GM10266 (cell line): Measurements from ENCODE around the gene LDLRAD4.

Source experiments
- DNase-seq: peaks from one replicate; pipeline ENCODE4 v3.0.0; 2012; ENCODE audit errors: extremely low spot score
- TF ChIP-seq, protein P1 (sequence below): IDR thresholded peaks from 2 replicates; pipeline ENCODE4 v1.5.1; 2012; ENCODE audit warnings: mild to moderate bottlenecking, low read depth; ENCODE audit not compliant: control insufficient read depth, insufficient read depth; ENCODE audit errors: missing control alignments

LDLRAD4 gene

DNA sequence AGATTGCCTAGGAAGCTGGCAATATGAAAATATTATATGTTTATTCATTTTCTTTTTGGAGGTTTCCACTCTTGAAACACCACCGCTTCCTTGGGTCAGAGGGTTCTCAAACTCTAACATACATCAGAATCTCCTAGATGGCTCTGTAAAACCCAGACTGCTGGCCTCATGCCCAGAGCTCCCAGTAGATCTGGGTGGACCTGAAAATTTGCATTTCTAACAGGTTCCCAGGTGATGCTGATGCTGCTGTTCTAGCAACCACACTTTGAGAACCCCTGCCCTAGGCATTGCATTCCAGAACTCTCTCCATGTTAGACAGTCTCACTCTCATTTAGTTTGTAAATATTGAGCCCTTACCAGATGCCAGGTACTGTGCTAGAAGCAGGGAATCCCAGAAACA lies 368.4 kb downstream of the LDLRAD4 start:
- TF ChIP-seq, protein P1, sequence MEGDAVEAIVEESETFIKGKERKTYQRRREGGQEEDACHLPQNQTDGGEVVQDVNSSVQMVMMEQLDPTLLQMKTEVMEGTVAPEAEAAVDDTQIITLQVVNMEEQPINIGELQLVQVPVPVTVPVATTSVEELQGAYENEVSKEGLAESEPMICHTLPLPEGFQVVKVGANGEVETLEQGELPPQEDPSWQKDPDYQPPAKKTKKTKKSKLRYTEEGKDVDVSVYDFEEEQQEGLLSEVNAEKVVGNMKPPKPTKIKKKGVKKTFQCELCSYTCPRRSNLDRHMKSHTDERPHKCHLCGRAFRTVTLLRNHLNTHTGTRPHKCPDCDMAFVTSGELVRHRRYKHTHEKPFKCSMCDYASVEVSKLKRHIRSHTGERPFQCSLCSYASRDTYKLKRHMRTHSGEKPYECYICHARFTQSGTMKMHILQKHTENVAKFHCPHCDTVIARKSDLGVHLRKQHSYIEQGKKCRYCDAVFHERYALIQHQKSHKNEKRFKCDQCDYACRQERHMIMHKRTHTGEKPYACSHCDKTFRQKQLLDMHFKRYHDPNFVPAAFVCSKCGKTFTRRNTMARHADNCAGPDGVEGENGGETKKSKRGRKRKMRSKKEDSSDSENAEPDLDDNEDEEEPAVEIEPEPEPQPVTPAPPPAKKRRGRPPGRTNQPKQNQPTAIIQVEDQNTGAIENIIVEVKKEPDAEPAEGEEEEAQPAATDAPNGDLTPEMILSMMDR, result no peak

DNA sequence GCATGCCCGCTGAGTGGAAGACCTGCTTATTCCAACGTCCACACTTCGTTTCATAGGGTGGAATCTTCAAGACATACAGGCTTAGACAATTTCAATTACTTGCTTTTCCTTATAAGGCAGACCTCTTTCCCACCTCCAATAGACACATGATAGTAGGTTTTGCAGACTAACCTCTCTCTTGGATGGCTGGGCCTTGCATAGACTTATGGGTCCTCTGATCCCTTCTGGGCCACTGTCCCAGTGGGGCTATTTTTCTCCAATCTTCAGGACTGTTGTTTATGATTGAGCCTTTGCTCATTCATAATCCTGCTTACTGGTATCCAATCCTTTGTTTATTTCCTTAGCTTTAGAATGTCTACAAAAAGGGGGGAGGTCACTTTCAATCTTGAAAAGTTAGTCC lies 368.9 kb downstream of the LDLRAD4 start:
- TF ChIP-seq, protein P1, result no peak
- no peak for DNase-seq

More for the DNA sequence above, 368.4 kb downstream of the LDLRAD4 start:
- no peak for DNase-seq

DNA sequence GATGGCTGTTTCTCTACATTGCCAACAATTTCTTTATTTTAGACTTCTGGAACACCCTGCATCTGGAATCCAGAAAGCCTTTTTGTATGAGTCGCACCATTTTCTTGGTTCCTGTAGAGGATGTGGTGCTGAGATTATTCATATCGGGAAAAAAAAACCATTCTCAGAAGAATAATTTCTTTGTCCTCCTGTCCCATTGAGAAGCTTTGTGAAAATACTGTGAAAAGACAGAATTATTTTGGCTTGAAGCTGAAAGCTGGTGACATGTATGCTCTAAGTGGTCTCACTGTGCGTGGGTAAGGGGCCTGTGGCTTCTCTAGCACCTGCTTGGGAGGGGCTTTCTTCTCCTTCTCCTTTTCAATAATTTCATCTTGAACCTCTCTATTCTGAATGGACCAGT lies 369.4 kb downstream of the LDLRAD4 start:
- TF ChIP-seq, protein P1, result no peak

DNA sequence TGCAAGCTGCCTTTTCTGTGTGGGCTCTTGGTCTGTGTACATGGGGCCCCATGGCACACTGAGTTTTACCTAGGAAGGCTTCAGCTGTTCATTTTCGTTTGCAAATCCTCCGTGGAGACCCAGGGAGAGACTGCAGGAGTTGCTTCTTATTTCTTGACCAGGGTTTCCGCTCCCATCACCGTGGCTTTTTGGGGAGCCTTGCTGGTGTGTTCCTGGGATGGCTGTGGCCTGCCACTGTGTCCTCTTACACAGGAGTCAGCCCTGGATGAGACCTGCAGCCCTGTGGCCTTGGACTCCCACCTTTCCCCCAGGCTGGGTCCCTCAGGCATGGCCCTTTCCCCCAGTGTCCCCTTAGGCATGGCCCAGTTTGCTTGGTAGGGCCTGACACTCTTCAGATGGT lies 370.8 kb downstream of the LDLRAD4 start:
- DNase-seq, result no peak
- TF ChIP-seq, protein P1, result no peak

More for the DNA sequence above, 369.4 kb downstream of the LDLRAD4 start:
- no peak for DNase-seq

DNA sequence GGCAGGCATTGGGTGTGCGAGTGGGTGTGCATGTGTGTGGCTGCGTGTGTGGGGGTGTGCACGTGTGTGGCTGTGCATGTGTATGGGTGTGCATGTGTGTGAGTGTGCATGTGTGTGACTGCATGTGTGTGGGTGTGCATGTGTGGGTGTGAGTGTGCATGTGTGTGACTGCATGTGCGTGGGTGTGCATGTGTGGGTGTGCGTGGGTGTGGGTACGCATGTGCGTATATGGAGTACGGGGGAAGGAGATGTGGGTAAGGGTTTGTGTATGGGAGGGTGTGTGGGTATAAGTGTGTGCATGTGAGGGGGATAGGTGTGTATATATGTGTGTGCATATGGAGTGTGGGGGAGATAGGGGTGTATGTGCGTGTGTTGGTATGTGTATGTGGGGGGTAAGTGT lies 371.4 kb downstream of the LDLRAD4 start:
- TF ChIP-seq, protein P1, result no peak

DNA sequence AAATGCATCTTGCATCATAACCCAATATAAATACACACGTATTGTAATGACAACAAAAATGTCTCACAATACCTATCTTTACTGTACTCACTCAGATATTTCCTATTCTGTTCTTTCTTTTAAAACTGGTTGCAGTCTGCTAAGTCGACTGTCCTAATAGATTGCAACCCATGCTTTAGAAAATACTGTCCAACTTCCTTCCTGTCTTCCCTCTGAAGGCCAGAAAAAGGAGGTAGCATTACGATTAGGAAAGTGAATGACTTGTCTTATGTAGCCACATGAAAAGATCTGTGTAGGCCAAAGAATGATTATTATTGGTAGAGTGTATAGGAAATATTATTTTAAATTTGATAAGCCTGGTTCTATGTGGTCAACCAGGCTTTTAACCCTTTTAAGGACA lies 373.7 kb downstream of the LDLRAD4 start:
- TF ChIP-seq, protein P1, result no peak
- DNase-seq, result no peak

More for the DNA sequence above, 371.4 kb downstream of the LDLRAD4 start:
- no peak for DNase-seq

DNA sequence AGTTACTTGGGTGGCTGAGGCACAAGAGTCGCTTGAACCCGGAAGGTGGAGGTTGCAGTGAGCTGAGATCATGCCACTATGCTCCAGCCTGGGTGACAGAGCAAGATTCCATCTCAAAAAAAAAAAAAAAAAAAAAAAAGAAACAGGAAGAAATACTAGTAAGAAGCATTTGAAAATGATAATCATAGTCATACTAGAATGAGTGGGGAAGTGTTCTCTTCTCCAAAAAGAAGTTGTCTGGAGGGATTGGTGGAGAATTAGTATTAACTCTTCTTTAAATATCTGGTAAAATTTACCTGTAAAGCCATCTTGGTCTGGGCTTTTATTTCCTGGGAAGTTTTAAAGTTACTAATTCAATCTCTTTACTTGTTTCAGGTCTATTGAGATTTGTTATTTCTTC lies 376.0 kb downstream of the LDLRAD4 start:
- DNase-seq, result no peak
- TF ChIP-seq, protein P1, result no peak

DNA sequence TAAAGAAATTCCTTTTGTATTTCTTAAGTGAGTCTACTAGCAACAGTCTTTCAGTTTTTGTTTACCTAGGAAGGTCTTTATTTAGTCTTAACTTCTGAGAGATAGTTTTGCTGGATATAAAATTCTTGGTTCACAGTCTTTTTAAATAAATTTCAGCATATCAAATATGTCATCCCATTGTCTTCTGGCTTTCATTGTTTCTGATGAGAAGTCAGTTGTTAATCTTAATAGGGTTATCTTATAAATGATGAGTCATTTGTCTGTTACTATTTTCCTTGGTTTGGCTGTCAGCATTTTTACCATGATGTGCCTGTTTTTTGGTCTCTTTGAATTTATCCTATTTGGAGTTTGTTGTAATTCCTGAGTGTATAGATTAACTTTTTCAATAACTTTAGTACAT lies 378.5 kb downstream of the LDLRAD4 start:
- DNase-seq, result no peak
- TF ChIP-seq, protein P1, result no peak
